HCT116 (cell line): ENCODE data around the gene SAMSN1. TPM values are rescaled to one million over a fixed set of nuclear protein-coding genes. Genes with fewer than 3 reads are reported as not detected.

Experiments
- ATAC-seq: fragments of 200-7000 bp; cut with Tn5 transposase; 2 replicates; pipeline ENCODE4 v1.9.1; 2020; ENCODE audit warnings: mild to moderate bottlenecking, moderate library complexity
- BruUV-seq: library from RNA; stranded (reverse); fragments of 400-500 nt; replicated peaks from 2 replicates; lab custom pipeline; 2021; lab: Mats Ljungman, UMichigan
- CTCF ChIA-PET: fragments of 300-600 bp; sonication (Branson Sonifier 250); formaldehyde crosslinking; loops from one replicate; lab custom pipeline; 2021; ENCODE audit warnings: antibody characterized with exemption; lab: Charles Lee
- POLR2A ChIA-PET: fragments of 300-600, 350-600 bp; sonication (Branson Sonifier 250); formaldehyde crosslinking; loops from one replicate; lab custom pipeline; 2021; ENCODE audit warnings: antibody characterized with exemption; lab: Charles Lee
- RAD21 ChIA-PET, 2 experiments: fragments of 300-600 bp; sonication (Branson Sonifier 250); formaldehyde crosslinking; loops; one replicate each; lab custom pipeline; 2023; ENCODE audit warnings: low total read pairs in 2 of 2; ENCODE audit not compliant: uncharacterized antibody in 2 of 2, unreplicated experiment in 2 of 2, low non-redundant PET in 1 of 2; lab: Charles Lee
- DNase-seq: peaks from one replicate; pipeline ENCODE4 v3.0.0-alpha.2; 2010; ENCODE audit warnings: low read depth, low spot score
- H2AFZ ChIP-seq: fragments of 200-600 bp; shearing (Covaris generic), sonication (generic); 2 replicates; pipeline ENCODE4 v1.6.1; 2017; ENCODE audit warnings: low read depth, mixed run types, mixed read lengths, antibody characterized with exemption, low read length; ENCODE audit not compliant: poor library complexity, severe bottlenecking
- H3K27ac ChIP-seq: 2 replicates; pipeline ENCODE4 v1.5.1; 2012; ENCODE audit warnings: low read depth, low read length
- H3K27me3 ChIP-seq: fragments of 200-600 bp; sonication (generic); 2 replicates; pipeline ENCODE4 v1.6.1; 2016; ENCODE audit warnings: mixed run types, low read length, mixed read lengths; ENCODE audit not compliant: insufficient read depth
- H3K36me3 ChIP-seq, 2 experiments: fragments of 200-500 bp in 1 of 2; fragments of 200-600 bp in 1 of 2; sonication (Bioruptor generic) in 1 of 2; sonication (generic) in 1 of 2; 2 replicates each; pipeline versions ENCODE4 v1.5.1 to v1.6.1; 2014 to 2016; ENCODE audit warnings: low read length in 2 of 2, inconsistent platforms in 1 of 2, mixed read lengths in 1 of 2, mixed run types in 1 of 2; ENCODE audit not compliant: insufficient read depth in 2 of 2, control insufficient read depth in 1 of 2
- H3K4me1 ChIP-seq, 2 experiments: fragments of 200-600 bp in 1 of 2; sonication (generic) in 1 of 2; 2 replicates each; pipeline versions ENCODE4 v1.5.1 to v1.6.1; 2012 to 2017; ENCODE audit warnings: low read length in 2 of 2, inconsistent platforms in 1 of 2, mild to moderate bottlenecking in 1 of 2, mixed read lengths in 1 of 2, mixed run types in 1 of 2, moderate library complexity in 1 of 2; ENCODE audit not compliant: insufficient read depth in 2 of 2, control insufficient read depth in 1 of 2
- H3K4me2 ChIP-seq: fragments of 200-600 bp; sonication (generic); 2 replicates; pipeline ENCODE4 v1.6.1; 2017; ENCODE audit warnings: mixed run types, low read length, mixed read lengths
- H3K4me3 ChIP-seq, 2 experiments: fragments of 200-600 bp in 1 of 2; sonication (generic) in 1 of 2; replicated peaks in 1 of 2; 2 replicates each; pipeline ENCODE4 v1.5.1; 2011 to 2016; ENCODE audit warnings: low read length in 2 of 2, control low read depth in 1 of 2, low read depth in 1 of 2, mild to moderate bottlenecking in 1 of 2, mixed read lengths in 1 of 2, mixed run types in 1 of 2
- H3K79me2 ChIP-seq: fragments of 200-600 bp; sonication (generic); 2 replicates; pipeline ENCODE4 v1.6.1; 2017; ENCODE audit warnings: mild to moderate bottlenecking, mixed run types, low read length, moderate library complexity, mixed read lengths; ENCODE audit not compliant: insufficient read depth
- H3K9ac ChIP-seq: fragments of 200-600 bp; sonication (generic); 2 replicates; pipeline ENCODE4 v1.6.1; 2016; ENCODE audit warnings: low read length, mixed read lengths
- H3K9me2 ChIP-seq: fragments of 200-600 bp; sonication (generic), shearing (Covaris generic); 2 replicates; pipeline ENCODE4 v1.6.1; 2017; ENCODE audit warnings: mixed run types, mild to moderate bottlenecking, moderate library complexity; ENCODE audit not compliant: insufficient read depth
- H3K9me3 ChIP-seq, 2 experiments: fragments of 200-500 bp in 1 of 2; fragments of 200-600 bp in 1 of 2; sonication (Bioruptor generic) in 1 of 2; sonication (generic) in 1 of 2; 2 replicates each; pipeline ENCODE4 v1.6.1; 2014 to 2017; ENCODE audit warnings: low read length in 2 of 2, mixed read lengths in 2 of 2, inconsistent platforms in 1 of 2, low read depth in 1 of 2, mild to moderate bottlenecking in 1 of 2, mixed run types in 1 of 2, moderate library complexity in 1 of 2; ENCODE audit not compliant: control insufficient read depth in 1 of 2, insufficient read depth in 1 of 2
- H4K20me1 ChIP-seq: fragments of 200-600 bp; sonication (generic), shearing (Covaris generic); 2 replicates; pipeline ENCODE4 v1.6.1; 2017; ENCODE audit warnings: mixed run types, mild to moderate bottlenecking, moderate library complexity; ENCODE audit not compliant: insufficient read depth
- ATF3 ChIP-seq: IDR thresholded peaks from 2 replicates; pipeline ENCODE4 v1.6.1; 2012
- CEBPB ChIP-seq: IDR thresholded peaks from 2 replicates; pipeline ENCODE4 v1.6.1; 2012; ENCODE audit warnings: low read depth
- CTCF ChIP-seq, 3 experiments: fragments of 200-600 bp in 1 of 3; sonication (generic) in 1 of 3; IDR thresholded peaks in 2 of 3; conservative IDR thresholded peaks in 1 of 3; 2 replicates each; pipeline ENCODE4 v1.5.1; 2012 to 2017; ENCODE audit warnings: low read depth in 2 of 3, low read length in 2 of 3, antibody characterized with exemption in 1 of 3, borderline replicate concordance in 1 of 3, control low read depth in 1 of 3, mild to moderate bottlenecking in 1 of 3, mixed read lengths in 1 of 3, mixed run types in 1 of 3, moderate library complexity in 1 of 3; ENCODE audit not compliant: insufficient read depth in 1 of 3
- EGR1 ChIP-seq: IDR thresholded peaks from 2 replicates; pipeline ENCODE4 v1.6.1; 2012; ENCODE audit warnings: low read depth
- EZH2 ChIP-seq: fragments of 200-600 bp; sonication (generic); IDR thresholded peaks from 2 replicates; pipeline ENCODE4 v1.6.1; 2017; ENCODE audit warnings: antibody characterized with exemption, mixed run types
- EZH2phosphoT487 ChIP-seq: fragments of 200-600 bp; IDR thresholded peaks from 2 replicates; pipeline ENCODE4 v1.6.1; 2018; ENCODE audit warnings: antibody characterized with exemption, borderline replicate concordance
- FOSL1 ChIP-seq: IDR thresholded peaks from 2 replicates; pipeline ENCODE4 v1.6.1; 2012; ENCODE audit warnings: low read depth
- POLR2A ChIP-seq: IDR thresholded peaks from 2 replicates; pipeline ENCODE4 v1.7.0; 2011; ENCODE audit warnings: borderline replicate concordance; ENCODE audit not compliant: insufficient read depth, insufficient read length; ENCODE audit errors: extremely low read depth
- POLR2AphosphoS5 ChIP-seq: IDR thresholded peaks from 2 replicates; pipeline ENCODE4 v1.6.1; 2011; ENCODE audit warnings: mild to moderate bottlenecking, low read depth, low read length, moderate library complexity
- RAD21 ChIP-seq: IDR thresholded peaks from 2 replicates; pipeline ENCODE4 v1.6.1; 2012; ENCODE audit warnings: low read depth, mild to moderate bottlenecking
- REST ChIP-seq: IDR thresholded peaks from 2 replicates; pipeline ENCODE4 v1.6.1; 2012; ENCODE audit warnings: low read depth
- SIN3A ChIP-seq: IDR thresholded peaks from 2 replicates; pipeline ENCODE4 v1.6.1; 2012; ENCODE audit warnings: low read depth
- SRF ChIP-seq: IDR thresholded peaks from 2 replicates; pipeline ENCODE4 v1.6.1; 2012; ENCODE audit warnings: low read depth
- TCF7L2 ChIP-seq: IDR thresholded peaks from 2 replicates; pipeline ENCODE4 v1.7.0; 2011; ENCODE audit warnings: borderline replicate concordance, inconsistent platforms; ENCODE audit not compliant: insufficient read depth, insufficient read length; ENCODE audit errors: extremely low read depth
- YY1 ChIP-seq: IDR thresholded peaks from 2 replicates; pipeline ENCODE4 v1.6.1; 2011; ENCODE audit warnings: low read length, low read depth, moderate library complexity, mild to moderate bottlenecking; ENCODE audit not compliant: insufficient replicate concordance; ENCODE audit errors: extremely low read depth
- ZNF274 ChIP-seq: fragments of 200-500 bp; sonication (Bioruptor generic); IDR thresholded peaks from 2 replicates; pipeline ENCODE4 v1.6.1; 2014; ENCODE audit warnings: mild to moderate bottlenecking, low read depth, low read length, inconsistent platforms
- intact Hi-C: fragments of 100-400 bp; cut with micrococcal nuclease; formaldehyde crosslinking; loops from 2 replicates; pipeline ENCODE4 v1.10.0; 2022
- total RNA-seq: library from RNA; stranded (reverse); gene quantifications from one replicate; pipeline ENCODE4 v1.2.1, GENCODE V29; 2021; ENCODE audit not compliant: unreplicated experiment

The SAMSN1 gene
- total RNA-seq, 1 experiment from 2014 or later, result 0.57 TPM

GRCh38 chr21:14553422-14553821, 7.3 kb upstream of the SAMSN1 start:
- no peaks in the 10 kb centered on the region; a peak in 1 of 4 replicates for H3K9me3 ChIP-seq
- no peaks in the 10 kb centered on the region for H3K79me2 ChIP-seq
- H3K36me3 ChIP-seq, result no peaks in the 10 kb centered on the region
- no peaks in the 10 kb centered on the region for H3K27me3 ChIP-seq
- H3K9me2 ChIP-seq, result no peaks in the 10 kb centered on the region
- DNase-seq (no peak), ATAC-seq (no peak)
- intact Hi-C loops, result no loop called here
- BruUV-seq, result no TSS peak
- ChIA-PET CTCF (no interaction called here), RAD21 (no interaction called here), POLR2A (no interaction called here)
- H3K9ac ChIP-seq, result no peak overlapping the region
- H4K20me1 ChIP-seq, result no peaks in the 10 kb centered on the region
- H3K4me1 ChIP-seq, result peaks cover 0 to 6% of the 10 kb centered on the region in 2 experiments; a peak in 1 of 4 replicates
- H3K27ac ChIP-seq, result no peak overlapping the region
- no peak overlapping the region for H3K4me2 ChIP-seq
- no peak overlapping the region for H3K4me3 ChIP-seq
- TF ChIP-seq YY1, result no peak
- TF ChIP-seq POLR2A, result no peak
- TF ChIP-seq POLR2AphosphoS5, result no peak
- TF ChIP-seq REST, result no peak
- TF ChIP-seq SRF, result no peak
- no peak for TF ChIP-seq SIN3A
- no peak for TF ChIP-seq RAD21
- no peak for TF ChIP-seq TCF7L2
- no peak for TF ChIP-seq ATF3
- TF ChIP-seq EZH2phosphoT487, result no peak
- no peak for TF ChIP-seq CTCF (IDR thresholded peaks at IDR 0.05 in 2 of 3, conservative IDR thresholded peaks at IDR 0.05 in 1 of 3; ENCODE audit: borderline replicate concordance in 1 of 3, insufficient read depth in 1 of 3, low read depth in 2 of 3, low read length in 2 of 3)
- no peak for TF ChIP-seq EGR1
- TF ChIP-seq CEBPB, result no peak
- TF ChIP-seq FOSL1, result no peak
- TF ChIP-seq ZNF274, result no peak
- no peak for TF ChIP-seq EZH2
- H2AFZ ChIP-seq, result no peak overlapping the region
